Activated T-cell treated with anti-CD3 and anti-CD28 coated beads, Interleukin-2, amount 50 U/mL, for 24 hours (primary cell): ENCODE measurements around the gene NRG2.

Experiments
- DNase-seq: peaks from one replicate; pipeline ENCODE4 v3.0.0-alpha.2; 2020
- H3K27ac Mint-ChIP-seq: 2 replicates; pipeline ENCODE4 v1.8.0; 2020; ENCODE audit warnings: mild to moderate bottlenecking, mixed read lengths
- H3K27me3 Mint-ChIP-seq: 2 replicates; pipeline ENCODE4 v1.8.0; 2020; ENCODE audit warnings: mixed read lengths
- H3K36me3 Mint-ChIP-seq: 2 replicates; pipeline ENCODE4 v1.8.0; 2020; ENCODE audit warnings: low read depth, mixed read lengths
- H3K4me1 Mint-ChIP-seq: 2 replicates; pipeline ENCODE4 v1.8.0; 2020; ENCODE audit warnings: low read depth, mixed read lengths
- H3K4me3 Mint-ChIP-seq: 2 replicates; pipeline ENCODE4 v1.8.0; 2020; ENCODE audit warnings: mild to moderate bottlenecking, moderate library complexity, mixed read lengths
- H3K9me3 Mint-ChIP-seq: 2 replicates; pipeline ENCODE4 v1.8.0; 2020; ENCODE audit warnings: mixed read lengths

NRG2 gene

DNA sequence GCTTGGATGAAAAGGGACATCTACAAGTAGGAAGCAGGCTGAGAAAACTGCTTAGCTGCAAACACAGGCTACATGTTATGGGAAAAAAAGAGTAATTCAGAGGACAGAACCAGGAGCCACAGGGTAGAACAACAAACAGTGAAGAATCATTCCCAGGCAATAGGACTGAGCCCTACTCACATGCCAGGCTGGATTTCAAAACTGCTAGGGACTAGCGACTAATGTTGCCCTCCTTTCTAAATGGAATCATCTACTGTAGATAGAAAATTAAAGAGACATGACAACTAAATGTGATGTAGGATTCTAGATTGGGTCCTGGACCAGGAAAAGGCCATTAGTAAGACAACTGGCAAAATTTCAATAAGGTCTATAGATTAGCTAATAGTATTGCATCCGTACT, 15.3 kb downstream of the NRG2 start:
- H3K4me3 Mint-ChIP-seq, result no peak overlapping the region
- no peak for DNase-seq
- no peaks in the 10 kb centered on the region for H3K36me3 Mint-ChIP-seq
- peaks cover 48% of the 10 kb centered on the region for H3K27me3 Mint-ChIP-seq
- H3K4me1 Mint-ChIP-seq, result no peaks in the 10 kb centered on the region
- no peaks in the 10 kb centered on the region for H3K9me3 Mint-ChIP-seq
- H3K27ac Mint-ChIP-seq, result no peak overlapping the region

DNA sequence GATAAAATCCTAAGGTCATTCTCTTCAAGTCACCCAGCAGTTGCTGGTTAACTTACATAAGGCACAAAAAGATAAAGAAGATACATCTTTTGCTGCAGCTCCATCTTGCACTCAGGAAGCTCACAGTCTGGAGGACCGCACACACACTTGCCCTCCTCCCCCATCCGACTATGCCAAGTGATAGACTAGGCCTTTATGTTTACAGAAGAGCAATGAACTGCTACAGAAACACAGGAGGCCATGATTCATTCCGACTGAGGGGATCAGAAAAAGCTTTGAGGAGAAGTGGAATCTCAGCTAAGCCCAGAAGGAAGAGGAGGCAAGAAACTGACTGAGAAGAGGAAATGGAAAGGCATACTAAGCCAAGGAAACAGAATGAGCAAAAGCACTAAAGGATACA, 17.4 kb downstream of the NRG2 start:
- no peak overlapping the region for H3K4me3 Mint-ChIP-seq

DNA sequence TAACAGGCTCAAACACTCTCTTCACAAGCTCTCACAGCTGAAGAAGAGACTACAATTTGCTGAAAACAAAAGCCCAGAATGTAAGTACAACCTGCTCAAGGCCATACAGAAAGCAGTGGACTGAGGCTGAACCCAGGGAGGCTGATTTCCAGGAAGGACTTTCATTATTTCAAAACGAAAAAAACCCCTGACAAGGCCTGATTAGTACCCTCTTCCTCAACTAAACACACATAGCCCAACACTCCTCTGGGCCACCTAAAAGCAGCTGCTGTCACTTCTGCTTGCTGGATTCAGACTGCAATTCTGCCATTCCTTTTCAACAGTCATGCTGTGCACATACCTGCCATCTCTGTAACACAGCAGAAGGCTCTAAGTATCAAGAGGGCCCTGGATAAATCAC, 18.2 kb downstream of the NRG2 start:
- H3K36me3 Mint-ChIP-seq, result no peaks in the 10 kb centered on the region
- H3K27ac Mint-ChIP-seq, result no peak overlapping the region
- DNase-seq, result no peak
- H3K4me1 Mint-ChIP-seq, result no peaks in the 10 kb centered on the region
- H3K4me3 Mint-ChIP-seq, result no peak overlapping the region
- H3K9me3 Mint-ChIP-seq, result no peaks in the 10 kb centered on the region
- H3K27me3 Mint-ChIP-seq, result peaks cover 30% of the 10 kb centered on the region

More for the DNA sequence above, 17.4 kb downstream of the NRG2 start:
- no peaks in the 10 kb centered on the region for H3K4me1 Mint-ChIP-seq
- peaks cover 34% of the 10 kb centered on the region for H3K27me3 Mint-ChIP-seq
- no peaks in the 10 kb centered on the region for H3K36me3 Mint-ChIP-seq
- H3K27ac Mint-ChIP-seq, result no peak overlapping the region
- DNase-seq, result no peak
- H3K9me3 Mint-ChIP-seq, result no peaks in the 10 kb centered on the region

DNA sequence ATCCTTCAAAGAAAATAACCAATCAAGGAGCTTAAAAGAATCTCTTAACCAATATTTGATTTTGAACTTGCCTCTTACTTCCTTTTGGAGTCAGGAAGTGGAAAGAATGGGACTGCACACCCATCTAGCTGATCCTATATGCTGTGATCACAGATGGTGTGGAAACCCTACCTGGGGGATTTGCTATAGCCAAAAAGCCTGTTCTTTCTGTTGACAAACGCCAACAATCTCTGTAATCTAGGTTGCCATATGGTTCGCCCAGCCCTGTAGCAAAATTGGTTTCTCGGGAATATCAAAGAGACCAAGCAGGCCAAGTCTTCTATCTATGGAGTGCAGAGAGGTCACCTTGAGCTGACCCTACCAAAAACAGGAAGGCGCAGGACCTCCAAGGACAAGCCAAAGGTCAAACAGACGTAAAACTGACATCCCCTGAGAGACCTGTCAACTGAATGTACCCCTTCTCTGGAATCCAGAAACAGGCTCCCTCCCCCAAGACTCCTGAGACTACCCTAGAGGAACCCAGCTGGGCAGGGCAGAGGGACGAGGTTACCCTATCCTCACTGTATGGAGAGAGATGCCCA, 19.4 kb downstream of the NRG2 start:
- Mint-ChIP-seq H3K27ac (no peak overlapping the region), H3K4me3 (no peak overlapping the region), H3K36me3 (no peaks in the 10 kb centered on the region), H3K4me1 (no peaks in the 10 kb centered on the region), H3K9me3 (no peaks in the 10 kb centered on the region), H3K27me3 (peaks cover 27% of the 10 kb centered on the region)
- DNase-seq, result no peak

DNA sequence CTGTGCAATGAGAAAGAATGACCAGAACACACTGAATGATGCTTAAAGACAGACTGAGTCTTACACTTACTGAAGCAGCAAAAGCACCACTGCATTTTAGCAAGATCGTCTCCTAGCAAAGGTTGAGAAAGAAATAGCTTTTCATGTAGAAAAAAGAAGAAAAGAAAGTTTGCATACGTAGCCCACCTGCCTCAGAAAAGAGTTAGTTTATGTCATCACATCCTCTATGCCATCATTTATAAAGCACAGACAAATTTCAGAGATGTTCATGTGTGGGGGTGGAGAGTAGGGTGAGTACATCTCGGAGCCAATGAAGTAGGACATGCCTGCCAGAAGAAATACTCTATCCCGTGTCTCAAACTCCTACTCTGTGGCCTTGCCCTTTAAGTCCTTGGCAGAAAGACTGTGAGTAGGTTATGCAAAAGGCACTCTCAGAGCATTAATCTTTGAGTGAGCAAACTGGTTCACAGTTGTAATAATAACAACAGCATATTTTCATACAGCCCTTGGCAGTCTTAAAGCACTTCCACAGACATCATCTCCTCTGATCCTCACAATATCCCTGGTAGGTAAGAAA, 22.4 kb downstream of the NRG2 start:
- no peak overlapping the region for H3K27ac Mint-ChIP-seq
- H3K36me3 Mint-ChIP-seq, result no peaks in the 10 kb centered on the region
- no peak overlapping the region for H3K4me3 Mint-ChIP-seq
- DNase-seq, result no peak
- H3K4me1 Mint-ChIP-seq, result no peaks in the 10 kb centered on the region
- H3K9me3 Mint-ChIP-seq, result no peaks in the 10 kb centered on the region
- H3K27me3 Mint-ChIP-seq, result peaks cover 17% of the 10 kb centered on the region

DNA sequence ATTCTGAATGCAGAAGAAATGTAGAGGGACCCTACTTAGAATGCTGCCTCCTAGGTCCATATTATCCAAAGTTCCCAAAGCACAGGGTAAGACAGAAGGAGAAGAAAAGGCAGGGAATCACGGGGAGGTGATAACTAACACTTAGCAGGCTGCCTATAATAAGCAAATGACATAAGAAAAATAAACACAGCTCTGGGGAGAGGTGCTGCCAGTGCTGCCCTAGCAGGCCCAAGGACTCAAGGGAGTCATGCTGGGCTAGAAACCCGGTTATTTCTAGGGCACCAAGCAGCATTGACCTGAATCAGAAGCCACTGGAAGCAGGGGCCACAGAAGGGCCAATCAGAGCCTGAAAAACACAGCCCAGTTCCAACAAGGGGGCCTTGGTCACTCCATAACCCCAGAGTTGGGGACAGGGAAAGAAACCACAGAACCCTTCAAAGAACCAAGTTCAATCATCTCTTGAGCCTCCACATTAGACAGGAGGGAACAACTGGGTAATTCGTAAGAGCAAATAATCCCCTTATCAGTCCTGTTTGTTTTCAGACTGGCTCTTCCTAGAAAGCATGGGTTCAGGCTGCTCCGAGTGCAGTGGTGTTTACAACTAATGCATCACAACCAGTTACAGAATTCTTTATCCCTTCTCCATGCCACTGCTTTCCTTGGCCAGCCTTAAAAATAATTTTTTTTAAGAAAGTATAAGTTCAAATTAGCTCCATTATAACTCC, 24.0 kb downstream of the NRG2 start:
- Mint-ChIP-seq H3K4me1 (no peaks in the 10 kb centered on the region), H3K27ac (no peak overlapping the region), H3K36me3 (no peaks in the 10 kb centered on the region), H3K9me3 (no peaks in the 10 kb centered on the region), H3K4me3 (no peak overlapping the region), H3K27me3 (peaks cover 4% of the 10 kb centered on the region)
- no peak for DNase-seq

DNA sequence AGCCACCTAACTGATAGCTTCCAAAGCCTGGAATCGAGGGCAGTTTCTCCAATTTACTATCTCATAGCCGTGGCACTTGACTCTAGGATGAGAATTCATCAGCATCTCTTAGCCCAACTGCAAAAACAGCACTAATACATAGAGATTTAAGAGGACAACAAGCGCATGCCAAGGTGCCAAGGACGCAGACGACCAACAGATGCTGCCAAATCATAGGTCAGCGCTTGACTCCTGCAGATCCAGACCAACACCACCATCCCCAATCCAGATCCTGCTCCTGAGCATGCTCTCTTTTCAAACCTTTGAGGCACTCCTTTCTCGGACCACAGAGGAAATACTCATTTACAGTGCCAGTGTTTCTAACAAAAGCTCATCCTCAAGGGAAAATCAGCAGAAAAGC, 24.6 kb downstream of the NRG2 start:
- H3K27ac Mint-ChIP-seq, result no peak overlapping the region
- H3K27me3 Mint-ChIP-seq, result peaks cover 4% of the 10 kb centered on the region
- no peaks in the 10 kb centered on the region for H3K36me3 Mint-ChIP-seq
- no peak for DNase-seq
- H3K4me3 Mint-ChIP-seq, result no peak overlapping the region
- no peaks in the 10 kb centered on the region for H3K9me3 Mint-ChIP-seq
- H3K4me1 Mint-ChIP-seq, result no peaks in the 10 kb centered on the region

DNA sequence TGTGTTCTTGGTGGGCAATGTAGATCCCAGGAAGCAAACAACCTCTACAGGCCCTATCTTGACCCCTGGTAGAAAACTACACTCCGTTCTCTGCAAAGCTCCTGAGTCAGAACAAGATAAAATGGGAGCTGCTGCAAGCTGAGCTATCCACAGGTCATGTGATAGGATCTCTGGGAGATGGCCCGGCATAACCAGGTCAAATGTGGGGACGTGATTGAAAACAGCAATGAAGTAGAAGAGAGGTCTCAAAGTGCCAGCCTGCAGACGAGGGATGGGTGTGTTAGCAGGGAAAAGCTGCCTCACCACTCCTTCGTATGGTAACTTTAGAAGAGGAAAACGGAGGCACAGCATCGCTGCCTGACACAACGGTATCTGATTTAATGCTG, 25.0 kb downstream of the NRG2 start:
- Mint-ChIP-seq H3K9me3 (no peaks in the 10 kb centered on the region), H3K27me3 (peaks cover 4% of the 10 kb centered on the region), H3K4me3 (no peak overlapping the region), H3K27ac (no peak overlapping the region), H3K4me1 (no peaks in the 10 kb centered on the region), H3K36me3 (no peaks in the 10 kb centered on the region)
- no peak for DNase-seq

DNA sequence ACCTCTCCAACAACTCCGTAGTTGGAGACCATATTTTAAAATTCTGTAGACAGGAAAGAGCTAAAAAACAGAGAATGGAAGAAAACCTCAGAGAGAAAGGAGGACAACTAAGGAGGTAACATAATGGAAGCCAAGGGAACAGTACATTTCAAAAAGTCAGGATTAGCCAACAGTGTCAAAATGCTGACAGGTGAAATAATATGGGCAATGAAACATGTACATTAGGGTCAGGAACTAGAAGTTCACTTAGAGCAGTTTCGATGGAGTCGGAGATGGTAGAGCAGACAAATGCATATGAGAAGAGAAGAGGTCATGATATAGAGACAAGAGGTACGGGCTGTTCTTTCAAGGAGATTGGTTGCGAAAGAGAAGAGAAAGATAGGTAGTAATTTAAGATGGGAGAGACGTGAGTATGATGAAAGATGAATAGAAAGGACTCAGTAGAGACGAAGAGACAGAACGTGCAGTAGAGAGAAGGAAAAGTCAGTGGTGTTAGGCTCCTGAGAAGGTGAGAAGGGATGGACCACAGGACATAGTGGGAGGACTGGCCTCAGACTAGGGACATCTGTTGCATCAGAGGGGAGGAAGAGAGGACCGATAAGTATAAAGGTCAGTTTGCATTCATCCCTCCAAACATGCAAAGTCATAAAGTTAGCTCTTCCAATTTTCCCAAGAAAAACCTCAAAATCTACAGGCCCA, 25.6 kb downstream of the NRG2 start:
- no peak overlapping the region for H3K27ac Mint-ChIP-seq
- no peaks in the 10 kb centered on the region for H3K4me1 Mint-ChIP-seq
- DNase-seq, result no peak
- H3K4me3 Mint-ChIP-seq, result no peak overlapping the region
- H3K27me3 Mint-ChIP-seq, result peaks cover 4% of the 10 kb centered on the region
- H3K36me3 Mint-ChIP-seq, result no peaks in the 10 kb centered on the region
- no peaks in the 10 kb centered on the region for H3K9me3 Mint-ChIP-seq

DNA sequence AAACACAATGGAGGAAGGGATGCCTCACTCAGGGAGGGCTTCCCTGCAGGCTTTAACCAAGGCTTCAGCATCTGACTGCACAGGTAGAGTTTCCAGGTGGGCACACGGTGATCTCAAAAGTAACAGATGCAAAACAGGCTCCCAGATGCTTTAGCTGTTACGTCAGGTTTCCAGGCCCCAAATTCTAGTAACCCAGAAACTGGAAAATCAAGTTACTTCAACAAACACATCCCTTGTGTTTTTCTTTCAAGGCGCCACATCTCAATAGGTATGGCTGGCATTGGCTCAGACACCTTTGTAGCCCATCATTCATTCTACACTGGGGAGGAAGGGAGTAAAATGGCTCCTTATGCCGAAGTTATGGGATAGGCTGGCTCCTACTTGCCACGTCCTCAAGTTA, 27.4 kb downstream of the NRG2 start:
- Mint-ChIP-seq H3K4me3 (no peak overlapping the region), H3K36me3 (no peaks in the 10 kb centered on the region), H3K9me3 (no peaks in the 10 kb centered on the region), H3K4me1 (no peaks in the 10 kb centered on the region), H3K27ac (no peak overlapping the region), H3K27me3 (peaks cover 4% of the 10 kb centered on the region)
- no peak for DNase-seq

DNA sequence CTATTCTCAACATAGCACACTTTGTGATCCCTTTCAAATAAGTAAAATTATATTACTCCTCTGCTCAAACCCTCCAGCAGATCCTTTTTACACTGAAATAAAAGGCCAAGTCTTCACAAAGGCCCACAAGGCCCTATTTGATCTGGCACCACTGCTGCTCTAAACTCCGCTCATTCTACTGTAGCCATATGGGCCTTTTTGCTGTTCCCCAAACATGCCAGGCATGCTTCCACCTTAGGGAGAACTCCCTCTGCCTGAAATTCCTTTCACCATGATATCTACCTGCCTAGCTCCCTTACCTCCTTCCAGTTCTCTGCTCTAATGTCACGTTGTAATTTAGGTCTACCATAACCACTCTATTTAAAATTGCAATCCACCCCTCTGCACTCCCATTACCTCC, 28.3 kb downstream of the NRG2 start:
- H3K4me3 Mint-ChIP-seq, result no peak overlapping the region
- H3K27me3 Mint-ChIP-seq, result peaks cover 5% of the 10 kb centered on the region
- no peaks in the 10 kb centered on the region for H3K4me1 Mint-ChIP-seq
- no peaks in the 10 kb centered on the region for H3K9me3 Mint-ChIP-seq
- H3K36me3 Mint-ChIP-seq, result no peaks in the 10 kb centered on the region
- no peak for DNase-seq
- no peak overlapping the region for H3K27ac Mint-ChIP-seq

DNA sequence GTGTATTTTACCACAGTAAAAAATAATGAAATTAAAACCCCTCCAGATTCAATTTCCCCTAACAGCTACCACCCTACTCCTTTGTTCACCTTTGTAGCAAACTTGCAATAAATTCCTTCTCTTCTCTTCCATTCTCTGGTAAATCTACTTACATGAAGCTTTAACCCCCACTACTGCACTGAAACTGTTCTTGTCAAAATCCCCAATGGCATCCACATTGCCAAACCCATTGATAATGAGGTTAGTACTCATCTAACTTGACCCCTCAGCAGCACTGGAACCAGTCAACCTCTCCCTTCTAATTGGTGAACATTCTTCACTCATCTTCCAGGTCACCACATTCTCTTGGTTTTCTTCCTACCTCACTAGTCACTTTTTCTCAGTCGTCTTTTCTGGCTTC, 29.6 kb downstream of the NRG2 start:
- DNase-seq, result no peak
- H3K4me3 Mint-ChIP-seq, result no peak overlapping the region

DNA sequence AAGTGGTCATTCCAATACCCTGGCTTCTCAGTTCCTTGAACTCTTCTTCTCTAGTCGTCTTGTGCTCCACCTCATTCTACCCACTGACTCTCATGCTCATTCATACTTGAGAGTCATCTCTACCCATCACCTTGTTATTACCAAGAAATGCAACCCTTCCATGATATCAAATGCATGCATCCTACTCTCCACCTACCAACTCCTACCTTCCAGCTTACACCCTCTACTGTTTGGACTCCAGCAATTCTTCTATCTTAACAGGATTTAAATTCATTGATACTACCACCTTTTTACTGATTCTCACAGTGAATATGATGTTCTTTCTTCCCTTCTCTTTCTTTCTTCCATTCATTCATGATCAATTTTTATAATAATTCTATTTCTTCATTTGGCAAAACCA, 30.7 kb downstream of the NRG2 start:
- no peak overlapping the region for H3K4me3 Mint-ChIP-seq
- no peak overlapping the region for H3K27ac Mint-ChIP-seq
- H3K27me3 Mint-ChIP-seq, result peaks cover 4% of the 10 kb centered on the region

More for the DNA sequence above, 29.6 kb downstream of the NRG2 start:
- H3K4me1 Mint-ChIP-seq, result no peaks in the 10 kb centered on the region
- no peak overlapping the region for H3K27ac Mint-ChIP-seq
- no peaks in the 10 kb centered on the region for H3K9me3 Mint-ChIP-seq
- H3K36me3 Mint-ChIP-seq, result no peaks in the 10 kb centered on the region
- peaks cover 5% of the 10 kb centered on the region for H3K27me3 Mint-ChIP-seq

DNA sequence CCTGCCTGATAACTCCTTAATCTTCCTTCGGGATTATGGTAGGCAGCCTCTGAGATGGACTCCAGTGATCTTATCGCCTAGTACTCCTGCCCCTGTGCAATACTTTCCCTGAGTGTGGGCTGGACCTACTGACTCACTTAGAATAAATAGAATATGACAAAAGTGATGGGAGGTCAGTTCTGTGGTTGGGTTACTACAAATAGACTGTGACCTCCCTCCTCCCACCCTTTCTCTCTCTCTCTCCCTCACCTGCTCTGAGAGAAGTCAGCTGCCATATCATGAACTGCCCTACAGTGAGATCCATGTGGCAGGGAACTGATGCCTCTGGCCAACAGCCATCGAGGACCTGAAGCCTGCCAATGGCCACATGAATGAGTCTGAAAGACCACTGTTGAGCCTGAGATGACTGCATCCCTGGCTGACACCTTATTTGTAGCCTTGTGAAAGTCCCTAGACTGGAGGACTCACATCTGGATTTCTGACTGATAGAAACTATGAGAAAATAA, 31.7 kb downstream of the NRG2 start:
- DNase-seq, result no peak
- H3K36me3 Mint-ChIP-seq, result no peaks in the 10 kb centered on the region
- no peak overlapping the region for H3K4me3 Mint-ChIP-seq
- no peaks in the 10 kb centered on the region for H3K4me1 Mint-ChIP-seq
- peaks cover 4% of the 10 kb centered on the region for H3K27me3 Mint-ChIP-seq
- no peak overlapping the region for H3K27ac Mint-ChIP-seq
- H3K9me3 Mint-ChIP-seq, result no peaks in the 10 kb centered on the region

More for the DNA sequence above, 30.7 kb downstream of the NRG2 start:
- no peaks in the 10 kb centered on the region for H3K9me3 Mint-ChIP-seq
- no peaks in the 10 kb centered on the region for H3K4me1 Mint-ChIP-seq
- no peaks in the 10 kb centered on the region for H3K36me3 Mint-ChIP-seq
- DNase-seq, result no peak

DNA sequence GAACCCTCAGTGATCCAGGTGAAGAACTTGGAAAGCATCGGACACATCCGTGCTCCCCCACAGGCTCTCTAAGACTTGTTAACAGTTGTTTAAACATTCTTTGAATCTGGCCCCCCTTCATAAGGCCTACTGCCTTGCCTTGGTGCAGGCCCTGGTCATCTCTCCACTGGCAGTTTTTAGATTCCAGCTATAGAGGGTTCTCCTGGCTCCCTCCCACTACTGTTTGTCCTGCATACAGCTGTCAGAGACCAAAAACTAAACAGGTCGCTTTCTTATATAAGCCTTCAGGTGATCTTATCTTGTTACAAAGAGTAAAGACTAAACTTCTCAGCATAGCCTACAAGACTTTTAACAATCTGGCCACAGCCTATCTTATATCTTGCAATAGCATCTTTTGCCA, 32.3 kb downstream of the NRG2 start:
- Mint-ChIP-seq H3K27me3 (peaks cover 4% of the 10 kb centered on the region), H3K27ac (no peak overlapping the region), H3K9me3 (no peaks in the 10 kb centered on the region), H3K4me1 (no peaks in the 10 kb centered on the region), H3K4me3 (no peak overlapping the region), H3K36me3 (no peaks in the 10 kb centered on the region)
- DNase-seq, result no peak
